Aorta (tissue), 5 donors: ENCODE data around the gene MYO1D. TPM values are rescaled to one million over a fixed set of nuclear protein-coding genes. Genes with fewer than 3 reads are reported as not detected.

Experiments
- ATAC-seq: fragments of 200-7000 bp; cut with Tn5 transposase; one replicate; pipeline ENCODE4 v1.9.1; 2022; ENCODE audit warnings: moderate library complexity; ENCODE audit not compliant: low FRiP score
- DNase-seq, 2 donors: peaks; one replicate each; pipeline ENCODE4 v3.0.0-alpha.2; 2020
- H3K27ac ChIP-seq, 2 donors: one replicate each; pipeline ENCODE4 v1.5.1; 2013; ENCODE audit warnings: low read length in 2 of 2, mild to moderate bottlenecking in 2 of 2, moderate library complexity in 2 of 2, control low read depth in 1 of 2, inconsistent platforms in 1 of 2, low read depth in 1 of 2
- H3K27me3 ChIP-seq, 2 donors: one replicate each; pipeline ENCODE4 v1.6.1; 2013; ENCODE audit warnings: control low read depth in 1 of 2, low read length in 1 of 2, mild to moderate bottlenecking in 1 of 2, moderate library complexity in 1 of 2; ENCODE audit not compliant: insufficient read depth in 2 of 2, control insufficient read depth in 1 of 2
- H3K36me3 ChIP-seq, 2 donors: one replicate each; pipeline ENCODE4 v1.6.1; 2013; ENCODE audit warnings: control low read depth in 1 of 2, low read length in 1 of 2, mild to moderate bottlenecking in 1 of 2; ENCODE audit not compliant: insufficient read depth in 2 of 2, control insufficient read depth in 1 of 2
- H3K4me1 ChIP-seq, 2 donors: one replicate each; pipeline ENCODE4 v1.6.1; 2013; ENCODE audit warnings: low read length in 2 of 2, control low read depth in 1 of 2, mild to moderate bottlenecking in 1 of 2, moderate library complexity in 1 of 2; ENCODE audit not compliant: insufficient read depth in 2 of 2, control insufficient read depth in 1 of 2
- H3K4me3 ChIP-seq, 2 donors: one replicate each; pipeline ENCODE4 v1.5.1; 2013; ENCODE audit warnings: low read length in 2 of 2, control low read depth in 1 of 2, mild to moderate bottlenecking in 1 of 2
- H3K9me3 ChIP-seq: one replicate; pipeline ENCODE4 v1.6.1; 2013; ENCODE audit warnings: mild to moderate bottlenecking, low read length; ENCODE audit not compliant: control insufficient read depth
- WGBS, 2 donors: extraction: QIAGEN DNeasy Blood & Tissue Kit; methylation state at CpG; one replicate each; pipeline ENCODE4 v1.1.7; 2013; 5-methylcytosine and 5-hydroxymethylcytosine counted together
- intact Hi-C, 2 donors: fragments of 100-400 bp; cut with DNase I; formaldehyde crosslinking; loops; one replicate each; pipeline versions ENCODE4 v1.14.2 to v1.15.0; 2022
- polyA plus RNA-seq, 2 donors: library from polyadenylated mRNA; stranded (reverse); fragments of 200-250 nt; gene quantifications; one replicate each; pipeline ENCODE4 v1.2.3, GENCODE V29; 2013
- total RNA-seq, 2 donors: library from RNA; stranded (reverse); fragmentation: NEBNext Ultra II Directional; extraction: Animal tissue kit (Norgen Biotek cat#: 25700); gene quantifications; one replicate each; pipeline ENCODE4 v1.2.1, GENCODE V29; 2021
- donor health status: healthy with polysubstance abuse.
- donor health status: Bipolar disorder and iron deficiency.
- donor health status: DM: no; HTN: no; CAD: no.
- donor health status: DM: no; HTN: no; CAD: no.
- donor health status: DM: yes; HTN: yes; CAD: no.

MYO1D gene
- total and polyA plus RNA-seq, 4 donors = 62.5 to 358 (median 164) TPM

- H3K27ac ChIP-seq = no peak overlapping the region
- no peak overlapping the region for H3K4me3 ChIP-seq
- WGBS, 2 donors = 84 to 89% methylated on average over 4 of the region's 4 CpGs
- ATAC-seq = no peak
- intact Hi-C loops = no loop called here
- H3K4me1 ChIP-seq = peaks cover under 1 to 5% of the 10 kb centered on the region in 2 donors
- no peaks in the 10 kb centered on the region for H3K36me3 ChIP-seq
- DNase-seq = no peak
- no peaks in the 10 kb centered on the region for H3K27me3 ChIP-seq
- no peaks in the 10 kb centered on the region for H3K9me3 ChIP-seq
Observed at GRCh38 chr17:32492264-32492589, 384.7 kb downstream of the MYO1D start.

- H3K4me1 ChIP-seq = peaks cover 0 to 5% of the 10 kb centered on the region in 2 donors
- no peak overlapping the region for H3K4me3 ChIP-seq
- intact Hi-C loops = no loop called here
- no peaks in the 10 kb centered on the region for H3K27me3 ChIP-seq
- WGBS, 2 donors = 87 to 90% methylated on average over 21 of the region's 21 CpGs
- ATAC-seq (no peak), DNase-seq (no peak)
- H3K27ac ChIP-seq = no peak overlapping the region
- H3K9me3 ChIP-seq = no peaks in the 10 kb centered on the region
- H3K36me3 ChIP-seq = no peaks in the 10 kb centered on the region
Observed at GRCh38 chr17:32491371-32492263, 385.3 kb downstream of the MYO1D start.

- ATAC-seq = no peak
- Histone ChIP-seq H3K9me3 (no peaks in the 10 kb centered on the region), H3K36me3 (no peaks in the 10 kb centered on the region), H3K27ac (no peak overlapping the region), H3K4me1 (no peaks in the 10 kb centered on the region), H3K4me3 (no peak overlapping the region), H3K27me3 (no peaks in the 10 kb centered on the region)
- 84 to 87% methylated on average over 16 of the region's 16 CpGs for WGBS, 2 donors
- intact Hi-C loops = no loop called here
- DNase-seq = no peak
Observed at GRCh38 chr17:32490101-32490482, 386.8 kb downstream of the MYO1D start.

- intact Hi-C loops = loop anchor here in 1 of 2 donors (5.0 to 10.0 kb wide), 3 partner anchors 168 to 505 kb away; partner anchors contain the start of gene SPACA3
- H3K27me3 ChIP-seq = no peaks in the 10 kb centered on the region
- no peak for DNase-seq
- H3K27ac ChIP-seq = no peak overlapping the region
- no peak for ATAC-seq
- H3K4me3 ChIP-seq = no peak overlapping the region
- no peaks in the 10 kb centered on the region for H3K9me3 ChIP-seq
- 92 to 93% methylated on average over 10 of the region's 10 CpGs for WGBS, 2 donors
- H3K36me3 ChIP-seq = no peaks in the 10 kb centered on the region
- no peaks in the 10 kb centered on the region for H3K4me1 ChIP-seq
Observed at GRCh38 chr17:32489320-32490100, 387.4 kb downstream of the MYO1D start.

GRCh38 chr17:32488604-32489180 lies 388.2 kb downstream of the MYO1D start:
- Histone ChIP-seq H3K9me3 (no peaks in the 10 kb centered on the region), H3K36me3 (no peaks in the 10 kb centered on the region), H3K27ac (no peak overlapping the region), H3K4me3 (no peak overlapping the region), H3K27me3 (no peaks in the 10 kb centered on the region), H3K4me1 (no peaks in the 10 kb centered on the region)
- 96% methylated on average over 13 of the region's 13 CpGs for WGBS, 2 donors
- DNase-seq (no peak), ATAC-seq (no peak)
- intact Hi-C loops = loop anchor here in 1 of 2 donors (5.0 to 10.0 kb wide), 3 partner anchors 169 to 506 kb away; partner anchors contain the start of gene SPACA3

GRCh38 chr17:32488177-32488542 lies 388.8 kb downstream of the MYO1D start:
- DNase-seq = no peak
- Histone ChIP-seq H3K4me3 (no peak overlapping the region), H3K4me1 (no peaks in the 10 kb centered on the region), H3K27ac (no peak overlapping the region), H3K27me3 (no peaks in the 10 kb centered on the region), H3K36me3 (no peaks in the 10 kb centered on the region), H3K9me3 (no peaks in the 10 kb centered on the region)
- ATAC-seq = no peak
- WGBS, 2 donors = 93 to 96% methylated on average over 16 of the region's 16 CpGs
- intact Hi-C loops = loop anchor here in 1 of 2 donors (5.0 to 10.0 kb wide), 3 partner anchors 169 to 507 kb away; partner anchors contain the start of gene SPACA3

- H3K4me3 ChIP-seq = peak overlapping the region; percentile 57 to 73
- WGBS, 2 donors = 35 to 39% methylated on average over 54 to 59 of the region's 59 CpGs
- DNase-seq = no peak
- no peaks in the 10 kb centered on the region for H3K27me3 ChIP-seq
- H3K4me1 ChIP-seq = no peaks in the 10 kb centered on the region
- intact Hi-C loops = loop anchor here in 1 of 2 donors (5.0 to 10.0 kb wide), 3 partner anchors 170 to 507 kb away; partner anchors contain the start of gene SPACA3
- ATAC-seq = no peak
- H3K27ac ChIP-seq = no peak overlapping the region
- H3K36me3 ChIP-seq = no peaks in the 10 kb centered on the region
- no peaks in the 10 kb centered on the region for H3K9me3 ChIP-seq
Observed at GRCh38 chr17:32487473-32488176, 389.3 kb downstream of the MYO1D start.
